Fibroblast of villous mesenchyme (primary cell): ENCODE data around the gene PRRT3. TPM values are rescaled to one million over a fixed set of nuclear protein-coding genes. Genes with fewer than 3 reads are reported as not detected.
"Not testable (repeated sequence)": the region's sequence is repeated elsewhere in the genome, so short reads cannot be mapped to it uniquely, and the experiment has no call there.

Experiments
- DNase-seq: peaks from one replicate; pipeline ENCODE4 v3.0.0-alpha.2; 2010; ENCODE audit warnings: low read depth
- H3K4me3 ChIP-seq: 2 replicates; pipeline ENCODE4 v1.5.1; 2011; ENCODE audit warnings: low read depth, mild to moderate bottlenecking, low read length
- small RNA-seq: library from RNA; depleted of rRNA; stranded (forward); fragments of <200 nt; gene quantifications from one replicate; pipeline ENCODE3, GENCODE V24; 2012
- total RNA-seq: library from RNA; depleted of rRNA; stranded (reverse); fragments of >200 nt; gene quantifications from 2 replicates; pipeline ENCODE4 v1.2.3, GENCODE V29; 2012
- TF ChIP-seq, protein P1 (sequence below): IDR thresholded peaks from 2 replicates; pipeline ENCODE4 v1.5.1; 2012; ENCODE audit warnings: low read depth, mild to moderate bottlenecking, low read length; ENCODE audit not compliant: insufficient read depth

Gene PRRT3
- total RNA-seq, 1 donor = 3.5 TPM

DNA sequence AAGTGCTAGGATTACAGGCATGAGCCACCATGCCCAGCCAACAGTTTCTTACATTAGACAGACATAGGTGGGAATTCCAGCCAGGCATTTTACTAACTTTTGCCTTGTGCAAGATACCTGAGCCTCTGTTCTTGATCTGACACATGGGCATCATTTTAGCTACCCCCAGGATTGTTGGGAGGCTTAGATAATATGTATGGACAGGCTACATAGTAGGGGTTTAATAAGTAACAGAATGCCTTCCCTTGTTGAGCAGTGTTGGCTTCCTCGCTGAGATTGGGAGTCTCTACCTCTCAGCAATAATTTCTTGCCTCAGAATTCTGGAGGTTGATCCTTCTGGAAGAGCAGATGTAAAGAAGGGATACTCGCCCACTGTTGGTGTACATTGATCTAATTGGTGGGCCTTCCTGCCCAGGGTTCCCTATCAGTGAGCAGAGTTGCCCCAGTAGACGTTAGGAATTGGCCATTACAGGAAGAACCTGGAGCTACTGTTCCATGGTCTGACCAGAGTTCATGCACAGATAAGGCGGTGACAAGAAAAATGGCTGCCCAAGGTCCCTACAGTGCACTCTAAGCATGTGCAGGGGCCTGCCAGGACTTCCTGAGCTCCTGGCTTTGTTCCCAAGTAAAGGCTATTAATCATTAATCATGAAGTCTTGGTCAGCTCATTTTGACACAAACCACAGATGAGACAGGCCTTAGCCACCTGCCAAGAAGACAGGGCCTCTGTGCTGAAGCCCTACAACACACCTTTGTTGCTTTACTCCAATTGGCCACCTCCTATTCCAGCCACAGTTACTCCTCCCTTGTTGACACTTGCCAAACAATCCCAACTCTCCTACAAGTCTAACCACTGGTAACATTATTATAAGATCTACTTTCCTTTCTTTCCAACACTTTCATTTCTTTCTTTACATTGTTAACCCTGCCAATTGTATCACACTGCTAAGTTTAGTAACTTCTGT, 54.5 kb downstream of the PRRT3 start:
- DNase-seq = peak; percentile 17
- TF ChIP-seq, protein P1, sequence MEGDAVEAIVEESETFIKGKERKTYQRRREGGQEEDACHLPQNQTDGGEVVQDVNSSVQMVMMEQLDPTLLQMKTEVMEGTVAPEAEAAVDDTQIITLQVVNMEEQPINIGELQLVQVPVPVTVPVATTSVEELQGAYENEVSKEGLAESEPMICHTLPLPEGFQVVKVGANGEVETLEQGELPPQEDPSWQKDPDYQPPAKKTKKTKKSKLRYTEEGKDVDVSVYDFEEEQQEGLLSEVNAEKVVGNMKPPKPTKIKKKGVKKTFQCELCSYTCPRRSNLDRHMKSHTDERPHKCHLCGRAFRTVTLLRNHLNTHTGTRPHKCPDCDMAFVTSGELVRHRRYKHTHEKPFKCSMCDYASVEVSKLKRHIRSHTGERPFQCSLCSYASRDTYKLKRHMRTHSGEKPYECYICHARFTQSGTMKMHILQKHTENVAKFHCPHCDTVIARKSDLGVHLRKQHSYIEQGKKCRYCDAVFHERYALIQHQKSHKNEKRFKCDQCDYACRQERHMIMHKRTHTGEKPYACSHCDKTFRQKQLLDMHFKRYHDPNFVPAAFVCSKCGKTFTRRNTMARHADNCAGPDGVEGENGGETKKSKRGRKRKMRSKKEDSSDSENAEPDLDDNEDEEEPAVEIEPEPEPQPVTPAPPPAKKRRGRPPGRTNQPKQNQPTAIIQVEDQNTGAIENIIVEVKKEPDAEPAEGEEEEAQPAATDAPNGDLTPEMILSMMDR = no peak
- H3K4me3 ChIP-seq = no peak overlapping the region

DNA sequence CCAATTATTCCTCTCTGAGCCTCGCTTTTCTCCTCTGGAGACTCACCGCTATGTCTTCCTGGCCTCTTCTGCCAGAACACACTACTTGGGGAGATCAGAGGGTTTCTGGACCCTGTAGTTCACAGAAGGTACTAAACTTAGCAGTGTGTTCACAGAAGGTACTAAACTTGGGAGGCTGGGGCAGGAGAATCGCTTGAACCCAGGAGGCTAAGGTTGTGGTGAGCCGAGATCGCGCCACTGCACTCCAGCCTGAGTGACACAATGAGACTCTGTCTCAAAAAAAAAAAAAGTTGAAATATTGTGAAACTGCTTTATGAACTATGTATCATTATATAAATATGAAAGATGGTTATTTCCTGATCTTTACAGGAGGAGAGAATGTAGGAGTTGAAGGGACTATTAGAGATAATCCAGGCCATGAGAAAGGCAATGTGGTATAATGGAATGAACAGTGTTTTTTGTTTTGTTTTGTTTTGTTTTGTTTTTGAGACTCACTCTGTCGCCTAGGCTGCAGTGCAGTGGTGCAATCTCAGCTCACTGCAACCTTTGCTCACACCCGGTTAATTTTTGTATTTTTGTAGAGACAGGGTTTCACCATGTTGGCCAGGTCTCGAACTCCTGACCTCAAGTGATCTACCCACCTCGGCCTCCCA, 55.3 kb downstream of the PRRT3 start:
- DNase-seq = peak; percentile 69
- H3K4me3 ChIP-seq = not testable (repeated sequence)

DNA sequence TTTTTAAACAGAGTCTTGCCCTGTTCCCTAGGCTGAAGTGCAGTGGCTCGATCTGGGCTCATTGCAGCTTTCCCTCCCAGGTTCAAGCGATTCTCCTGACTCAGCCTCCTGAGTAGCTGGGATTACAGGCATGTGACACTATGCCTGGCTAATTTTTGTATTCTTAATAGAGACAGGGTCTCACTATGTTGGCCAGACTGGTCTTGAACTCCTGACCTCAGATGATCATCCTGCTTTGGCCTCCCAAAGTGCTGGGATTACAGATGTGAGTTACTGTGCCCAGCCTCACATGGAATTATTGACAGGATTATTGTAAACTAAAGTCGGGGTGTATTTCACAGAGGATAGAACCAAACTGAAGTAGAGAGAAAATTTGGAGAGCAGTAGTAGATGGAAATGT, 56.5 kb downstream of the PRRT3 start:
- not testable (repeated sequence) for DNase-seq, H3K4me3 ChIP-seq

Small RNA genes lying within 50 kb of the gene (small RNA-seq; reads per million reads assigned to genes)
- gene CYCSP10 (not detected), gene RNU6-882P (not detected)

Other genes starting within 250 kb of the PRRT3 start
- gene CPNE9, start 248.6 kb downstream of the PRRT3 start, total RNA-seq = not detected in 2 replicates
- 15.5 and 17.3 TPM in 2 replicates for gene BRPF1, start 220.7 kb downstream of the PRRT3 start, total RNA-seq
- 19.0 and 32.2 TPM in 2 replicates for gene OGG1, start 202.5 kb downstream of the PRRT3 start, total RNA-seq
- 27.6 and 30.0 TPM in 2 replicates for gene CAMK1, start 182.5 kb downstream of the PRRT3 start, total RNA-seq
- gene TADA3, start 159.9 kb downstream of the PRRT3 start, total RNA-seq = 92.4 and 109 TPM in 2 replicates
- 216 and 304 TPM in 2 replicates for gene ARPC4, start 159.3 kb downstream of the PRRT3 start, total RNA-seq
- gene TTLL3, start 142.1 kb downstream of the PRRT3 start, total RNA-seq = 19.0 and 21.6 TPM in 2 replicates
- gene RPUSD3, start 108.4 kb downstream of the PRRT3 start, total RNA-seq = 28.3 and 31.1 TPM in 2 replicates
- not detected in 2 replicates for gene CIDEC, start 72.2 kb downstream of the PRRT3 start, total RNA-seq
- 15.1 and 24.2 TPM in 2 replicates for gene JAGN1, start 61.8 kb downstream of the PRRT3 start, total RNA-seq
- gene IL17RE, start 49.6 kb downstream of the PRRT3 start, total RNA-seq = 0.43 and 0.64 TPM in 2 replicates
- 32.8 and 42.8 TPM in 2 replicates for gene IL17RC, start 35.3 kb downstream of the PRRT3 start, total RNA-seq
- 13.2 and 16.0 TPM in 2 replicates for gene CRELD1, start 18.6 kb downstream of the PRRT3 start, total RNA-seq
- gene EMC3, start 34.4 kb upstream of the PRRT3 start, total RNA-seq = 35.4 and 52.7 TPM in 2 replicates
- 15.5 and 23.3 TPM in 2 replicates for gene FANCD2, start 74.0 kb upstream of the PRRT3 start, total RNA-seq
- not detected in 2 replicates for gene FANCD2OS, start 155.8 kb upstream of the PRRT3 start, total RNA-seq
- 77.0 and 126 TPM in 2 replicates for gene BRK1, start 163.3 kb upstream of the PRRT3 start, total RNA-seq
- gene VHL, start 189.4 kb upstream of the PRRT3 start, total RNA-seq = 31.9 and 45.3 TPM in 2 replicates
- gene IRAK2, start 212.5 kb upstream of the PRRT3 start, total RNA-seq = 3.2 and 8.2 TPM in 2 replicates